Activated CD8-positive, alpha-beta memory T cell treated with anti-CD3 and anti-CD28 coated beads for 1 hour (primary cell): ENCODE measurements around the gene TBC1D2B.
"Not testable (repeated sequence)": the region's sequence is repeated elsewhere in the genome, so short reads cannot be mapped to it uniquely, and the experiment has no call there.

Experiments used
- DNase-seq, 2 donors: peaks; one replicate each; pipeline ENCODE4 v3.0.0-alpha.2; 2020; ENCODE audit warnings: low read depth in 1 of 2; ENCODE audit errors: extremely low read depth in 1 of 2

The TBC1D2B gene

DNA sequence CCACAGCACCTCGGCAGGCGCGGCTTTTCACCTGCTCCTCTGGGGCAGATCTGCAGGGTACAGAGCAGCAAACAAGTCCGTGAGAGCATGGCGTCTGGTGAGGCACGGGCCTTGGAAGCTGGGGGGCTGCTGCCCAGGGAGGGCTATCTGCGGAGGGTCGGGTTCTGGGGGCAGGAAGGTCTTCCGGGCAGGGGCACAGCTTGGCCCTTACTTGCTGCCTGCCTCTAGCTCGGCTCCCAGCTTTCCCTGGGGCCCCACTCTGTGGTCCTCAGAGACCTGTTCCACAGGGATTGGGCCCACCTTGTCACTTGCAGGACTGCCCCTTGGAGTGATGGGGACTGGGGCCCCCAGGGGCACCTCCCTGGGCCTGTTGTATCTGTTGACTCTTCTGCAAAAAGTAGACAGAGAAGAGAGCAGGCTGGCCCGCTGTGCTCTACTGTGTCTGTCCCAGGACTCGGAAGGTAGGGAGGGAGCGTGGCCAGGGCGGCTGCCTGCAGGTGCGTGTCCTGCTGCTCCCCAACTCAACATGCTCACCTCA lies 84.1 kb downstream of the TBC1D2B start:
- DNase-seq, result no peak

DNA sequence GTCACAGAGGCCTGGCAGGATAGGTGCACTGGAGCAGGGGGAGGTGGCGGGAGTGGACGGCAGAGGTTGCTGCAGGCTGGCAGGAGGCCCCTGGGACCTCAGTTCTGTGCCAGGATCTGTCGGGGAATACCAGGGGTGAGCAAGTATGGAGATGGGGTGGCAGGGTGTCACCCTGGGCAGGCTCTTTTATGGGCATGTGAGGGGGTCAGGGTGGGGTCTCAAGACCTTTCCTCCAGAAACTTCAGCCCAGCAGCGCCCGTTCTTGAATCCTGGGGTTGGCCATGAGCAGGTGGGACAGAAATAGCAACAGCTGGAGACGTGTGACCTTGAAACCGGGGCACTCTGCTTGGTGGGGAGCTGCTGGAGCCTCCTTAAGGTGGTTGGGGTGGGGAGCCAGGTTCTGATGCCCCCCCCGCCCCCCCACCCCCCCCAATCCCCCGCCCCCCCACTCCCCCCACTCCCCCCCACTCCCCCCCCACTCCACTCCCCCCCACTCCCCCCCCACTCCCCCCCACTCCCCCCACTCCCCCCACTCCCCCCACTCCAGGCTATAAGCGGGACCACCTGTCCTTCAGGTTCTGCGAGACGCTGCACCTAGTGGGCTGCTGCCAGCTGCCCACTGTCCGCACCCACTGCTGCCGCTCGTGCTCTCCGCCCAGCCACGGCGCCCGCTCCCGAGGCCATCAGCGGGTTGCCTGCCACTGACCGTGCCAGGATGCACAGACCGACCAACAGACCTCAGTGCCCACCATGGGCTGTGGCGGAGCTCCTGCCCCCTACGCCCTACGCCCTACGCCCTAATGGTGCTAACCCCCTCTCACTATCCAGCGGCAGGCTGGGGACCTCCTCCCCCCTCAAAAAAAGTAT lies 84.9 kb downstream of the TBC1D2B start:
- DNase-seq, result no peak

DNA sequence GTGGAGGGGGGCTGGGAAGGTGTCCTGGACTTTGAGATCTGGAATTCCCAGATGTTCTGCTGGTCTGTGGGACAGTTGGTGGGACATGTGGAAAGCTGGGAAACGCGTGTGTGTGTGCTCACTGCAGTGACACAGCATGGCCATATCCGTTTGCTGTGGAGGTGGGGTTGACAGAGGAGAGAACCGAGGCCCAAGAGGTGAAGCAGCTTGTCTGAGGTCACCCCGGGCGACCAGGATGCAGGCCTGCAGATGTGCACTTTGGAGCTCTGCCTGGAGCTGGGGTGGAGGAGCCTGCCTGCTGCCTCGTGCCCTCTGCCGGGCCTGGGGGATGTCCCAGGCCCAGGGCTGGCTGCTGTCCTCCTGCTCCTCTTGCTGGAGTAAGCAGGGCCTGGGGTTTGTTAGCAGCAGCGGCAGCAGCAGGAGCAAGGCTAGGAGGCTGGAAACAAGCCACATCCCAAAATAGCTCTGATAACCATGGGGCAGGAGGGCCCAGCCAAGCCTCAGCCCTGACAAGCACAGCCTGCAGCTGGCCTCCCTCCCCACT lies 85.8 kb downstream of the TBC1D2B start:
- not testable (repeated sequence) for DNase-seq

DNA sequence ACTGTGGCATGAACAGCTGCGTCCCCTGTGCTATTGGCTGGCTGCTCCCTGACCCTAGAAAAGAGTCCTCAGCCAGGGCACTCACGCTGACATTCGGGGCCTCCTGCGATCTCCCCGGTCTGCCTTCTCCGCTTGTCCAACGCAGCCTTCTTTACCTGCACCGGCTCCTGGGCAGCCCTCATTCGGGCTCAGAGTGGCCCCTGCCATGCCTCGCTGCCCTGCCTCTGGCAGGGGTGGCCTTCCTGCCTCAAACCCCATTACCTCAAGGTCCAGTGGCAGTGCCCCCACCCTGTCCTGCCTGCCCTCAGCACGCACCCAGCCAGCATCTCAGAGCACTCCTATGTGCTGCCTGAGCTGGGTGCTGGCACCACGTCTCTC lies 86.5 kb downstream of the TBC1D2B start:
- DNase-seq, result no peak

GRCh38 chr15:77989296-77990143 lies 88.0 kb downstream of the TBC1D2B start:
- no peak for DNase-seq

DNA sequence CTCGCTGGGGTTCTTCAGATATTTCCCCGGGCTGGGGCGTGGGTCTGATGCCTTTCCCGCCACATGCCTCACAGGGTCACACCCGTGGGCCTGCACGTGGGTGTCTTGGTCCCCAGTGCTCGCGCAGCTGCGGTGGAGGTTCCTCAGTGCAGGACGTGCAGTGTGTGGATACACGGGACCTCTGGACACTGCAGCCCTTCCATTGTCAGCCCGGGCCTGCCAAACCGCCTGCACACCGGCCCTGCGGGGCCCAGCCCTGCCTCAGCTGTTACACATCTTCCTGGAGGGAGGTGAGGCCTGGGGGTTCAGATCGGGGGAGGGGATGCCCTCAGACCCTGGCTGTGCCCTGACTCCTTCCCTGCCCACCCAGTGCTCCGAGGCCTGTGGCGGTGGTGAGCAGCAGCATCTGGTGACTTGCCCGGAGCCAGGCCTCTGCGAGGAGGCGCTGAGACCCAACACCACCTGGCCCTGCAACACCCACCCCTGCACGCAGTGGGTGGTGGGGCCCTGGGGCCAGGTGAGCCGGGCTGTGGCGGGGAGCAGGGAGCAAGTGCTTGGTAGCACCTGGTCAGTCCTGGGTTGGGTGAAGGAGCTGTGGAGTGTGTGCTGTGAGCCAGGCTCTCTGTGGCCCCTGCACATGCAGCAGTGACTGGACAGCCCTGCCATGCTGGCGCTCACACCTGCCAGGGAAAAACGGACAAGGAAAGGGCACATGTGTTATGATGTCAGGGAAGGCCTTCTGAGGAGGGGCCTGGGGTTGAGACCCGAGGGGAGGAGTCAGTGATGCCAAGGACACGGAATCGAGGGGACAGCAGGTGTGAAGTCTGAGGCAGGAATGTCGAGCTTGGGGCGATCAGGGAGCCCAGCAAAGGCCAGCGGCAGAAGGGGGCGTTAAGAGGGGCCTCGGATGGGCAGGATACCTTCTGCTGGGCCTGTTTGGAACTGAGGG lies 88.9 kb downstream of the TBC1D2B start:
- DNase-seq, result no peak

- DNase-seq, result not testable (repeated sequence)
Measured at GRCh38 chr15:77987765-77988136, 89.8 kb downstream of the TBC1D2B start.

GRCh38 chr15:77986891-77987764 lies 90.4 kb downstream of the TBC1D2B start:
- no peak for DNase-seq

DNA sequence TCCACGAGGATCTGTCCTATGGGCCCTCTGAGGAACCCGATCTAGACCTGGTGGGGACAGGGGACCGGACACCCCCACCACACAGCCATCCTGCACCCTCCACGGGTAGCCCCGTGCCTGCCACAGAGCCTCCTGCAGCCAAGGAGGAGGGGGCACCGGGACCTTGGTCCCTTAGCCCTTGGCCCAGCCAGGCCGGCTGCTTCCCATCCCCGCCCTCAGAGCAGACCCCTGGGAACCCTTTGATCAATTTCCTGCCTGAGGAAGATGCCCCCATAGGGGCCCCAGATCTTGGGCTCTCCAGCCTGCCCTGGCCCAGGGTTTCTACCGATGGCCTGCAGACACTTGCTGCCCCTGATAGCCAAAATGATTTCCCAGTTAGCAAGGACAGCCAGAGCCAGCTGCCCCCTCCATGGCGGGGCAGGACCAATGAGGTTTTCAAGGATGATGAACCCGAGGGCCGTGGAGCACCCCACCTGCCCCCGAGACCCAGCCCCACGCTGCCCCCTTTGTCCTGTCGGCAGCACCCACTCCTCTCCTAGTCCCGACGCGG lies 91.5 kb downstream of the TBC1D2B start:
- no peak for DNase-seq

DNA sequence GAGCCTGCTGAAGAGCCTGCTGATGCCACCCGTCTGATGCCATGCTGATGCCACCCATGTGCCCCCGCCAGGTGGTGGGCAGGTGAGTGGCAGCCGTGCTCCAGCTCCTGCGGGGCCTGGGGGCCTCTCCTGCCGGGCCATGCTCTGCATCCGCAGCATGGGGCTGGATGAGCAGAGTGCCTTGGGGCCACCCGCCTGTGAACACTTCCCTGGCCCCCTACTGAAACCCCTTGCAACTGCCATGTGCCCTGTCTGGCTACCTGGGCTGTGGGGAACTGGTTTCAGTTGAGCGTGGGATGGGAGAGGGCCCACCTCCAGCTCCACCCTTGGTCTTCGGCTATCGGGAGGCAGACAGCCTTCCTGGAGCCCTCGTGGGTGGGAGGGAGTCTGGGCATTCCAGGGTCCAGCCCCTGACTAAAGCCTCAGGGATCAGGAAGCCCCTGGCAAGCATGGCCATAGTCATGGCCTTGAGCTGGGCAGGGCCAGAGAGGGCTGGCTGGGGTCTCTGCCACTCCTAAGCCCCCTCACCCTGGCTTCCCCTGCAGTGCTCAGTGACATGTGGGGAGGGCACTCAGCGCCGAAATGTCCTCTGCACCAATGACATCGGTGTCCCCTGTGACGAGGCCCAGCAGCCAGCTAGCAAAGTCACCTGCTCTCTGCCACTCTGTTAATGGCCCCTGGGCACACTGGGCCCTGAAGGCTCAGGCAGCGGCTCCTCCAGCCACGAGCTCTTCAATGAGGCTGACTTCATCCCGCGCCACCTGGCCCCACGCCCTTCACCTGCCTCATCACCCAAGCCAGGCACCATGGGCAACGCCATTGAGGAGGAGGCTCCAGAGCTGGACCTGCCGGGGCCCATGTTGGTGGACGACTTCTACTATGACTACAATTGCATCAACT lies 92.2 kb downstream of the TBC1D2B start:
- no peak for DNase-seq

- DNase-seq, result no peak
Measured at GRCh38 chr15:77984446-77984861, 93.1 kb downstream of the TBC1D2B start.

- no peak for DNase-seq
Measured at GRCh38 chr15:77983708-77984445, 93.6 kb downstream of the TBC1D2B start.

DNA sequence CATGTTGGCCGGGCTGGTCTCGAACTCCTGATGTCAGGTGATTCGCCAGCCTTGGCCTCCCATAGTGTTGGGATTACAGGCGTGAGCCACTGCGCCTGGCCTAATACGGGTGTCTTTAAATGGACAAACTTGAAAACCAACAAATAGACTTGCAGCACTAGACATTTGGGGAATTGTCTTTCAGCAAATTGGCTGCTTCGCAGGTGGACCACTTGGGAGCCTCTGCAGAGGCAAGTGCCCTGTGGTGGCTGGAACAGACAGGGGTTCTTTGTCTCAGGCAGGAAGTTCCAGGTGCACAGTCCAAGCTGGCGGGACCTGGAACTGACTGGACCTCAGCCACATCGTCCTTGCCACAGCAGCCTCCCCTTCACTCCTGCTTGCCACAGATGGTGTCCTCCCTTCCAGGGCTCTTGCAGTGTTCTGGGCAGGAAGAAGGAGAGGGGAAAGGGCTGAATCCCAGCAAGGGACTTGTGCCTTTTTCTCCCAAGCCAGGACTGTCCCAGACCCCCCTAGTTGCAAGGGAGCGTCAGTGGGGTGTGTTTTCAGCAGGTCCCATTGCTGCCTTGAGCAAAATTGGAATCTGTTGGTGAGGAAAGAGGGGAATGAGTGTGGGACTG lies 94.3 kb downstream of the TBC1D2B start:
- DNase-seq, result no peak

DNA sequence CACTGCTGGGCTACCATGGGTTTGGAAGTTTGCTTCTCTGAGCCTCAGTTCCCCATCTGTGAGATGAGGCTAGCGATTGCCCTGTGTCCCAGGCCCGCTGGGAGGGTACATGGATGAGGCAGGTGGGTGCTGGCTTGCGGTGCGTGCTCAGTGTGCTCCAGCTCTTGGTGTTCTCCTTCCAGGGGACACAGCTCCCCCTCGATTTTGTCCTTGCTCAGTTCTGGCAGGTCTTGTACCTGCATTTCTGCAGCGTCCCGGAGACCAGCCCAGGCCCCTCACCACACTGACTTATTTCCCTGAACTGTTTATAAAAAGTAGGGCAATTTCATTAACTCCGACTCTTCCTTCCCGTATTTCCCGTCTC lies 95.4 kb downstream of the TBC1D2B start:
- no peak for DNase-seq

GRCh38 chr15:77981281-77982126 lies 96.0 kb downstream of the TBC1D2B start:
- no peak for DNase-seq

GRCh38 chr15:77980674-77981073 lies 96.8 kb downstream of the TBC1D2B start:
- not testable (repeated sequence) for DNase-seq
